HG03571 (cell line): Measurements from ENCODE around the gene ARHGAP6.
"Not testable (repeated sequence)": the region's sequence is repeated elsewhere in the genome, so short reads cannot be mapped to it uniquely, and the experiment has no call there.

Experiments
- ATAC-seq: cut with Tn5 transposase; IDR thresholded peaks from one replicate; pipeline ENCODE4 v1.9.1; 2021; ENCODE audit not compliant: unreplicated experiment

ARHGAP6 gene

GRCh38 chrX:11366998-11367595 lies 298.6 kb downstream of the ARHGAP6 start:
- no peak for ATAC-seq

- ATAC-seq, result no peak
Measured at GRCh38 chrX:11365426-11365825, 300.3 kb downstream of the ARHGAP6 start.

- ATAC-seq, result no peak
Measured at GRCh38 chrX:11364835-11365234, 300.9 kb downstream of the ARHGAP6 start.

GRCh38 chrX:11363825-11364224 lies 301.9 kb downstream of the ARHGAP6 start:
- ATAC-seq, result not testable (repeated sequence)

- peak; percentile 95 for ATAC-seq
Measured at GRCh38 chrX:11363069-11363594, 302.6 kb downstream of the ARHGAP6 start.

- ATAC-seq, result not testable (repeated sequence)
Measured at GRCh38 chrX:11361666-11362065, 304.1 kb downstream of the ARHGAP6 start.

GRCh38 chrX:11355944-11356343 lies 309.8 kb downstream of the ARHGAP6 start:
- not testable (repeated sequence) for ATAC-seq

- ATAC-seq, result no peak
Measured at GRCh38 chrX:11355259-11355909, 310.3 kb downstream of the ARHGAP6 start.

GRCh38 chrX:11352296-11352741 lies 313.4 kb downstream of the ARHGAP6 start:
- no peak for ATAC-seq

GRCh38 chrX:11351375-11352295 lies 314.1 kb downstream of the ARHGAP6 start:
- ATAC-seq, result no peak

- no peak for ATAC-seq
Measured at GRCh38 chrX:11349661-11350337, 315.9 kb downstream of the ARHGAP6 start.

GRCh38 chrX:11349020-11349419 lies 316.7 kb downstream of the ARHGAP6 start:
- no peak for ATAC-seq

GRCh38 chrX:11347300-11347699 lies 318.4 kb downstream of the ARHGAP6 start:
- ATAC-seq, result no peak

GRCh38 chrX:11346121-11346682 lies 319.5 kb downstream of the ARHGAP6 start:
- ATAC-seq, result no peak

- no peak for ATAC-seq
Measured at GRCh38 chrX:11342673-11343072, 323.0 kb downstream of the ARHGAP6 start.

GRCh38 chrX:11341274-11342201 lies 324.2 kb downstream of the ARHGAP6 start:
- ATAC-seq, result peak; percentile 89

GRCh38 chrX:11337292-11338009 lies 328.3 kb downstream of the ARHGAP6 start:
- ATAC-seq, result no peak

GRCh38 chrX:11336201-11336600 lies 329.5 kb downstream of the ARHGAP6 start:
- ATAC-seq, result no peak

- ATAC-seq, result no peak
Measured at GRCh38 chrX:11334165-11334564, 331.6 kb downstream of the ARHGAP6 start.
